Fibroblast of peridontal ligament (primary cell): Measurements from ENCODE around the gene SMG9.

Experiments used
- DNase-seq: peaks from one replicate; pipeline ENCODE4 v3.0.0-alpha.2; 2010; ENCODE audit errors: extremely low read depth

SMG9 gene

DNA sequence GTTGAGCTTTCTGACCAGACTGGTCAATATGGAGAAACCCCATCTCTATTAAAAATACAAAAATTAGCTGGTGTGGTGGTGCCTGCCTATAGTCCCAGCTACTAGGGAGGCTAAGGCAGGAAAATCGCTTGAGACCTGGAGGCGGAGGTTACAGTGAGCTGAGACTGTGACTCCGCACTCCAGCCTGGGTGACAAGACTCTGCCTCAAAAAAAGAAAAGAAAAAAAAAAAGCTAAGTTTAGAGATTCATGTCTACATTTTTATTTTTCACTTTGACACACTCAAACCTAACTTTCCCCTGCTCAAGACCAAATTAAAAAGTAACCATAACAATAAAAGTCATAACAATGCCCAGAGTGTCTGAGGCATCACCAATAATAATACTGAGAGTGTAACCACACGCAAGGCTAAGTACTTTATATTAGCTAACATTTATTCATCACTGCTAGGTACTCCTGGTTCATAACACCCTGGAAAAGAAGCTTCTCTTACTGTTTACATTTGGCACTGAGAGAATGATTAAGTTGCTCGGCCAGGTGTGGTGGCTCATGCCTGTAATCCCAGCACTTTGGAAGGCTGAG, 33.2 kb downstream of the SMG9 start:
- no peak for DNase-seq

- DNase-seq: no peak
Measured at GRCh38 chr19:43720936-43721335, 33.8 kb downstream of the SMG9 start.

- no peak for DNase-seq
Measured at GRCh38 chr19:43719918-43720317, 34.8 kb downstream of the SMG9 start.

- no peak for DNase-seq
Measured at GRCh38 chr19:43719378-43719868, 35.3 kb downstream of the SMG9 start.

DNA sequence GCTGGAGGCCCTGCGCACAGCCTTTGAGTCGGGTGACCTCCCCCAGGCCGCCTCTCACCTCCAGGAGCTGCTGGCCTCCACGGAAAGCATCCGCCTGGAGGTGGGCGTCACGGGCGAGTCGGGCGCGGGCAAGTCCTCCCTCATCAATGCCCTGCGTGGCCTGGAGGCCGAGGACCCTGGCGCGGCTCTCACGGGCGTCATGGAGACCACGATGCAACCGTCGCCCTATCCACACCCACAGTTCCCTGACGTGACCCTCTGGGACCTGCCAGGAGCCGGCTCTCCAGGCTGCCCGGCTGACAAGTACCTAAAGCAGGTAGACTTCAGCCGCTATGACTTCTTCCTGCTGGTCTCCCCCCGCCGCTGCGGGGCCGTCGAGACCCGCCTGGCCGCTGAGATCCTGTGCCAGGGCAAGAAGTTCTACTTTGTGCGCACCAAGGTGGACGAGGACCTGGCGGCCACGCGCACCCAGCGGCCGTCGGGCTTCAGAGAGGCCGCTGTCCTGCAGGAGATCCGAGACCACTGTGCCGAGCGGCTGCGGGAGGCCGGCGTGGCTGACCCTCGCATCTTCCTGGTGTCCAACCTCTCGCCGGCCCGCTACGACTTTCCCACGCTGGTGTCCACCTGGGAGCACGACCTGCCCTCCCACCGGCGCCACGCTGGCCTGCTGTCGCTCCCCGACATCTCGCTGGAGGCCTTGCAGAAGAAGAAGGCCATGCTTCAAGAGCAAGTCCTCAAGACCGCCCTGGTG, 36.0 kb downstream of the SMG9 start:
- no peak for DNase-seq

DNA sequence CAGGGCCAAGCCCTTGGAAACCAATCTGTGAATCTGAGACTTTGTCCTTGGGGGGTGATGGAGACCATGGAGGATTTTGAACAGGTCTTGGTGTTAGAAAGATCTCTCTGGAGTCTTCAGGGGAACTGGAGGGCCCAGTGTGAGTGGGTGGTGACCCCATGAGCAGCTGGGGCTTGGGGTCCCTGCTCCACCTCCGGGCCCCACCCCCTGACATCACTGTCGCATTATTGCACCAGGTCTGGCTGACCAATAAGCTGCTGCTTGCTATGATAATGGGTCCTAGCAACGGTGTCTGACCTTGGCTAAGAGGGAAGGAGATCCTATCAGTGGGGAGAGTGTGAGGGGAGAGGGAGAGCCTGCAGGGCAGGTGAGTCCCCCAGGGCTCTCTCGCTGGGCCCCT, 39.0 kb downstream of the SMG9 start, which contains the start of gene IRGC:
Gene IRGC, plus strand, starts transcription at position 301 of the 400 bp plus-strand sequence. CDS start 2,483 bp downstream, outside the sequence.
- DNase-seq: no peak

DNA sequence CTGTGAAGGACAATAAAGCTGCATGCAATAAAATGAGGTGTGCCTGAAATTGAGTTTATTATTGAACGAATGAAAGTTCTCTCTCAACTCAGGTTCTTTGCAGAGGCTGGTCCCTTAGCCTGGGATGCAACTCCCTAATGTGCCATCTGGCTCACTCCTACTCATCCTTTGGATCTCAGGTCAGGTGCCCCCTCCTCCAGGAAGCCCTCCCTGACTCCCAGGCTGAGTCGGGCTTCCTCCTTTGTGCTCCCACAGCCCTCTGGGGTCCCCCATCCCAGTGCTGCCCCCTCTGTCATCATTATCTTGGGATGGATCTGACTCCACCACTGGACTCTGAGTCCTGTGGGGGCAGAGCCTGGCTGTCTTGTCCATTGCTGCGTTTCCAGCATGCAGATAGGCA, 41.6 kb downstream of the SMG9 start:
- no peak for DNase-seq

DNA sequence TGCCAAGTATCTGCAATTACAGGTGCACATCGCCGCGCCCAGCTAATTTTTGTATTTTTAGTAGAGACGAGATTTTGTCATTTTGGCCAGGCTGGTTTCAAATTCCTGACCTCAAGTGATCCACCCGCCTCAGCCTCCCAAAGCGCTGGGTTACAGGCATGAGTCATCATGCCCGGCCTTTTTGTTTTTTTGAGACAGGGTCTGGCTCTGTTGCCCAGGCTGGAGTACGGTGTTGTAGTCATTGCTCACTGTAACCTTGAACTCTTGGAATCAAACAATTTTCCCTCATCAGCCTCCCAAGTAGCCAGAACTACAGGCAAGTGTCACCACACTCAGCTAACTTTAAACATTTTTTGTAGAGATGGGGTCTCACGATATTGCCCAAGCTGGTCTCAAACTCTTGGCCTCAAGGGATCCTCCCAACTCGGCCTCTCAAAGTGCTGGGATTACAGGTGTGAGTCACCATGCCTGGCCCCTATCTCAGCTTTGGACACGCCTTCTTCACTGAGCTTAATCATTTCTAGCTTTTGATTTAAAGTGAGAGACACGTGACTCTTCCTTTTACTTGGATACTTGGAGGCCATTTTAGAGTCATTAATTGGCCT, 42.9 kb downstream of the SMG9 start:
- no peak for DNase-seq

GRCh38 chr19:43708716-43709115, 46.0 kb downstream of the SMG9 start:
- no peak for DNase-seq

- no peak for DNase-seq
Measured at GRCh38 chr19:43707158-43707712, 47.5 kb downstream of the SMG9 start.

GRCh38 chr19:43705729-43706128, 49.0 kb downstream of the SMG9 start:
- no peak for DNase-seq

- no peak for DNase-seq
Measured at GRCh38 chr19:43704002-43704705, 50.6 kb downstream of the SMG9 start.

GRCh38 chr19:43700395-43701000, 54.3 kb downstream of the SMG9 start:
- DNase-seq: peak; percentile 88

DNA sequence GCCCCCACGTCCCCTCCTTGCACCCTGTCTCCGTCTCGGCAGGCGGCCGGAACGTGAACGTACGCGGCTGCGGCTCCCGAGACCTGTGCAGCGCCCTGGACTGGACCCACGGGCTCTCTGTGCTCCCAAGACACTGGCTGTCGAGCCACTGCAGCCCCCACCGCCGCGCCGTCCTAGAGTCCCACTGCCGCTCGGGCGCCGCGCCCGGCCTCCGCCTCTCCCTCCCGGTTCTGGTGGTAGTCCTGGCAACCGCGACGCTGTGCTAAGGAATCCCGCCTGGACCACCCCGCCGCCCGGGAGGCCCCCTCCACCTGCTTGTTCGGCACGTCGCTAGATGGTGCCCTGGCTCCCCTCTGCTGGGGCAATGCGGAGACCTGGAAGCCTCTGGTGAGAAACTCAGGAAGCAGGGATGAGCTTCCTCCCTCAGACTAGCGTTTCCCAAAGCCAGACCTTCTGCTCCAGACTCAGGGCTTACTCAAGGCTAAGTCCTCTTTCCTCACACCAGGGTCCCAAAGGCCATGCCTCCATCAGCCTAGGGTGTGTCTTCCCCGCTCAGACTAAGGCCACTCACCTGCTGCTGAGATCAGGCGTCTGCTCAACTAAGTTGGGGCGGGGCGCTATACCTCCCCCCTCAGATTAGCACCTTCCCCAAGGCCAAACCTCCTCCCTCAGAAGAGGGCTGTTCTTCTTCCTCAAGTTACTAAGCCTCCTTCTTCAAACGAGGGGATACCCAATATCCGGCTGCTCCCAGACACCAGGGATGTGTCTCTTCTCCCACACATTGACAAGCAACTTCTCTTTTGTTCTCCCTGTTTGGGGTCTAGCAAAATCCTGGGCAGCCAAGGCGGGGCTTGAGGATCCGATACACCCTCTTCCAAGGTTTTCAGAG, 55.0 kb downstream of the SMG9 start:
- peak; percentile 31 for DNase-seq

- no peak for DNase-seq
Measured at GRCh38 chr19:43697295-43697694, 57.5 kb downstream of the SMG9 start.

DNA sequence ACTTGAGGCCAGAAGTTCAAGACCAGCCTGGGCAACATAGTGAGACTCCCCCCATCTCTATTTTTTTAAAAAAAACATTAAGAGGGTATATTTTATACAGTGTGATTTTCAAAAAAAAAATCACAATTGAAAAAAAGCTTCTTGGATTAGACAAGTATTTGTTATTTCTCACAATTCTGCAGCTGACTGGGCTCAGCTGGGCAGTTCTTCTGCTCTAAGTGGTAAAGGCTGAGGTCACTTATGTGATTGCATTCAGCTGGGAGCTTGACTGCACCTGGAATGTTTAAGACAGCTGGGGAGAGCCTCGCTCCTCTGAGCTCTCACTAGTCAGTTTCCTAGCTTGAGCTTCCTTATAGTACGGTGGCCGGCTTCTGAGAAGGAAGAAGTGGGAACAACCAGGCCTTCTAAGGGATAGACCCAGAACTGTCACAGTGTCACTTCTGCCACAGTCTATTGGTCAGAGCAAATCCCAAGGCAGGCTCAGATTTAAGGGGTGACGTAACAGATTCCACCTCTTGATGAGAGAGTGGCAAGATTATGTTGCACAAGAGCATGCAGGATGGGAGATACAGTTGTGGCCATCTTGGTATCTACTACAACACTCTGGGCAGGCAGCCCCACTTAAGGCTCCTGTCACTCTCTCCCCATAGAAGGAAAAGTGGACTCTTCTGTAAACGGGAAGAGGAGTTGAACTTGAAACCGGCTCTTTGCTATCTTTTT, 58.6 kb downstream of the SMG9 start:
- DNase-seq: no peak

DNA sequence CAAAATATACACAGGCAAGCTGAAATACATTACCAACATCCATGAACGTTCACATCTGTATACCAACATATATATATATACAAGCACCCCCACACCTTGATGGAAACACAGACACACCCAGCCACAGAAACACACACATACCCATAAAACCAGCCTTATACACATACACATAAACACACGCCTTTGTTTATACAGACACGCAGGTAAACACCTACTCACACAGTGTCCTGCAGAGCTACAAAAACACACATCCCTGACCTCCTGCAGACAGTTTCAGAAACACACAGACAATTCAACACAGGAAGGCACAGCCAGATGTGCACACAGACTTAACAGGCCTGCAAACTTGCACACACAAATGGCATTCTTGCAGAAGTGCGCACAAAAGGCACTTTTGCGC, 60.2 kb downstream of the SMG9 start:
- DNase-seq: no peak

DNA sequence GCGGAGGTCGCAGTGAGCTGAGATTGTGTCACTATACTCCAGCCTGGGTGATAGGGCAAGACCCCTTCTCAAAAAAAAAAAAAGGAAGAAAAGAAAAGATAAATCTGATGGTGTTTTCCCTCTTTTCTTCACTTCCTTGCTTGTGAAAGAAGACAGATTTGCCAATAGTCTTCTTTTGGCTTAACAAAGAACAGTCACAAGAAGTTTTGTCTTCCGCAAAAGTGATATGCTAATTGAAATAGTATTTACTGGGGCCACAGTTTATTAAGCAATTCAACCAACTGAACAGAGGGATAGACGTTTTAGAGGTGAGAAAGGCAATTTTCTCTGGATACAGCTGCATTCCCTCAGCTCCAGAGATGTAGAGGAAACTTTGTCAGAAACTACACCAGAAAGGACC, 61.9 kb downstream of the SMG9 start:
- DNase-seq: no peak

GRCh38 chr19:43692385-43692784, 62.4 kb downstream of the SMG9 start:
- DNase-seq: no peak

DNA sequence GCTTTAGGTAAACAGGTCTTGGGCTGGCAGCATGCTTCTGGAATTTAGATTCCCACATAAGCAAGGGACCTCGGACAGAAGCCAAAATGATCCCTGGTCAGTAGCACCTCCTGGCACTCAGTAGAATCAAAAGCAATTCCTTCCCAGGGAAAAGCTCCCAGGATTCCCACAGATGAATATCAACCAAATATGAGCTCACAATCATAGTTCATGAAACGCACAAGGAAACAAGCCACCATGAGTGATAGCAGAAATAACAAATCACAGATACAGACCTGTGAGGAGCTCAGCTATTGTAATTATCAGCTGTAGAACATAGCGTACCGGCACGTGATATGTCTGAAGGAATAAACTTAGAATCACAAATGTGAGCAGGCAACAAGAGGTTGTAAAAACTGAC, 63.0 kb downstream of the SMG9 start:
- no peak for DNase-seq
